HG03139 (cell line): Measurements from ENCODE around the gene TIPARP.

Experiments
- ATAC-seq: cut with Tn5 transposase; IDR thresholded peaks from one replicate; pipeline ENCODE4 v1.9.1; 2021; ENCODE audit not compliant: unreplicated experiment

Gene TIPARP

GRCh38 chr3:156674046-156674910 lies at the start of gene TIPARP:
TSS of gene TIPARP (plus strand) at chr3:156674590. CDS start at chr3:156677698, 3,108 bp downstream.
- ATAC-seq: peak; percentile 82

DNA sequence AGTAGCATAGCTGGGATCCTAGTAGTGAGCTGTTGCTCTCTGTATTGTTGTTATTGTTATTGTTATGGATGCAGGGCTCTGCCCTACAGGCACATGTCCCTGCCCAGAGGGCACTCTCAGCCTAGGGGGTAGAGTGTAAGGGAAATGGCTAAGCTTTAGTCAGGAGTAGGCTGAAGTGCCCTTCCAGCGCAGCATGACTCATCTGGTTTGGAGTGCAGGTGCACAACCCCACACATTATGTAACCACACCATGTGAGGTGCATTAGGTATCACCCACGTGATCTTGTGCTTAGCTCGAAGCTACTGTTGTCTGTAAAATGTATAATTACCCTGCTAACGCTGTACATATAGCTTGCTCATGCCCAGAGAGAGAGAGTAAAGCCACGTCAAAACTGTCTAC lies 48.3 kb upstream of the TIPARP start:
- no peak for ATAC-seq

DNA sequence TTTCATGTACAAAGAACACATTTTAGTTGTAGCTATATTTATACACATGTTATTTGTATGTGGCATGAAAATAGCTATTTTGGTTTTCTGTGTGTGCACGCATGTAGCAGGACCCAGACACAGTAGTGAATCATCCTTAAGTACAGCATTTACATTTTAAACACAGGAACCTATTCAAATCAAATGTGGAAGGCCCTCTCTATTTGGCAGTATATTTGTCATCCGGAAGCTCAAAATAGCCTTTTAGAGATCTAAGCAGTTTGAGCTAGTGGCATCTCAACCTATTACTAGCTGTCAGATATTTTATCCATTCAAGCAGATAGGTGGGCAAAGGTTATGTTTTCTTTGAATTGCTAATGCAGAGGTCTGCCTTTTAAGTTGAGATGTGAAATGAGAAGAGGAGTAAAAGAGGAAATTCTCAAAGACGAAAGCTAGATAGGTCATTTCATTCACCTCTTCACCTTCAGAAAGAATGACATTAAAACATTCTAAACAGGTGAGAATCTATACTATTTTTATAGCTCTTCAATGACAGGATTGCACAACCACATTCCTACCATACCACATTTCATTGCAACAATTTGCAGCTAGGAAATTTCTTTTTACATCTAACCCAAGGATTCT lies 46.3 kb upstream of the TIPARP start:
- no peak for ATAC-seq

- ATAC-seq: no peak
Observed at GRCh38 chr3:156628836-156629618, 45.4 kb upstream of the TIPARP start.

DNA sequence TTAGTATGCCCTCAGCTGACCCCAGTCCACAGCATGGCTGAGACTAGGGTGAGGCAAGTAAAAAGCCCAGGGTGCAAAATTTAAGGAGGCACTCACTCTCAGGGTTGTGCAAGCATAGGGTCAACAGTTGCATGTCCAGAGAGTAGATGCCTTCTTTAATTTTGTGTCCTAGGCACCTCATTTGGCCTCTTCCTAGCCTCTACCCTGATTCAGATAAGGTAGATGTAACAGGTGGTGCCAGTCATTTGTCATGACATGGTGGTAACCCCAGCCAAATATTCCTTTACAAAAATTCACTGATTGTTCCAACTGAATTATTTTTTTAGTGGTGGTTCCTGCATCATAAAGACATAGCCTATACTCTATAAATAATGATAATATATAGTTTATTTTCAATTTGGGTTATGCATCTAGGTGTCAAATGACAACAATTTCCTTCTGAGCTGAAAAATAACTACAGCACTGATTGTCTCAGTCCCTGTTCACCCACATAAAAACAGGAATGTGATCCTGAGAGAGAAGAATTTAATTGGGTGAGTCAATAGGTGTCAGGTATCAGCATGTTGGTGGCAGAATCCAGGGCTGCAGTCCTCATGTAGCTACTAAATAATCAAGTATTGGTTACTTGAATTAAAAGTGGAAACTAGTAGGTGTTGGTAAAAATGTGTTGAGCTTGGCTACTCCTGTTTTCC lies 44.2 kb upstream of the TIPARP start:
- no peak for ATAC-seq

DNA sequence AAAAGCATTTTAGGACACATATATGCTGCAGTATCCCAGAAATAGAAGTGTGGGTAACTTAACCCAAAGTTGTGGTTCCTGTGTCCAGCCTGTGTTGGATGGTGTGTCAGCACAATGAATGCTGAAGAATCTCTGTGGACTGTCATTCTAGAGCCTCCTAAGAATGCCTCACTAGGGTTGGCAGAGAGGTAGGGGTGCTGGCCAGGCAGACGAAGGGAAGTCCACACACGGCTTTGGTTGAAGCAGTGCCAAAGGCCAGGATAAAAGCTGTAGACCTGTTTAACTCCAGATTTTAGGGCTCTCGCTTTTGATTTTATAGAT lies 43.7 kb upstream of the TIPARP start:
- no peak for ATAC-seq

DNA sequence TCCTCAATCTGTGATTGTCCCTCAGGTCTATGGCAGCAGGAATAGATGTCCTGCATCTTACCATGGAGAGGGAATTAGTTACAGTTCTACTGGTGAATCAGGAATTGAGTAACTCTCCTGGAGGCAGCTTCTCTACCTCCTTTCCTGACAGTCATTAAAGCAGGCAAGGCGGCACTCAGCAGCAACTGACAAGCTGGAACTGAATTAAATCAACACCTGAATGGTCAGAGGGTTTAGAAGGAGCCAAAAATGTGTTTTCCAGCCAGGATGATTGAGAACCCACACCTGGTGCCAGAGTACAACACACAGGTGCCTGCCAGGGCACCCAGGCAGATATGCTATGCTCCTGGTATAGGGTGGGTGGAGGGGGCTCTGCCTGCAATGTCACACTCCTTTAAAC lies 43.1 kb upstream of the TIPARP start:
- no peak for ATAC-seq

DNA sequence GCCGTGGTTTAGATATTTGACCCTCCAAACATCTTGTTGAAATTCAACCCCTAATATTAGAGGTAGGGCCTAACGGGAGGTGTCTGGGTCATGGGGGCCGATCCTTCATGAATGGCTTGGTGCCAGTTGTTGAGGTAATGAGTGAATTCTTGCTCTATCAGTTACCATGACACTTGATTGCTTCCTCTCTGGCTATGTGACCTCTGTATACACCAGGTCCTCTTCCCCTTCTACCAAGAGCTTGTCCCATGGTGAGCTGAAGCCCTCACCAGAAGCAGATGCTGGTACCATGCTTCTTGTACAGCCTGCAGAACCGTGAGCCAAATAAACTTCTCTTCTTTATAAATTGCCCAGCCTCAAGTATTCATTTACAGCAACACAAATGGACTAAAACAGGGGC lies 41.8 kb upstream of the TIPARP start:
- ATAC-seq: no peak

GRCh38 chr3:156633335-156633734 lies 41.1 kb upstream of the TIPARP start:
- ATAC-seq: no peak

DNA sequence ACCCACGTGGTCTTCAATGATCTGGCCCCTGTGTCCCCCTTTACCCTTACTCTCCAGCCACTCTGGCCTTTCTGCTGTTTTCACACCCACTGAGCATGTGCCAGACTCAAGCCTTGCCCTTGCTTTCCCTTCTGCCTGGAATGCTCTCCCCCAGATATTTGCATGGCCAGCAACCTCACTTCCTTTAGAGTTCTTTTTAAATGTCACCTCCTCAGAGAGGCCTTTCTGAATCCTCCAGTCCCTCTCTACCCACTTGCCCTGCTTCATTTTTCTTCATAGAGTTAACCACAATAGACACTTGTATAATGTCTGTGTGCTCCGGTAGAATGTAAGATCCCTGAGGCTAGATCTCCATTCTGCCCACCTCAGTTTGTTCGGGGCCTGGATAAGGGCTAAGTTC lies 39.4 kb upstream of the TIPARP start:
- ATAC-seq: no peak

GRCh38 chr3:156635973-156636372 lies 38.4 kb upstream of the TIPARP start:
- ATAC-seq: no peak

- no peak for ATAC-seq
Observed at GRCh38 chr3:156637480-156638022, 36.8 kb upstream of the TIPARP start.

DNA sequence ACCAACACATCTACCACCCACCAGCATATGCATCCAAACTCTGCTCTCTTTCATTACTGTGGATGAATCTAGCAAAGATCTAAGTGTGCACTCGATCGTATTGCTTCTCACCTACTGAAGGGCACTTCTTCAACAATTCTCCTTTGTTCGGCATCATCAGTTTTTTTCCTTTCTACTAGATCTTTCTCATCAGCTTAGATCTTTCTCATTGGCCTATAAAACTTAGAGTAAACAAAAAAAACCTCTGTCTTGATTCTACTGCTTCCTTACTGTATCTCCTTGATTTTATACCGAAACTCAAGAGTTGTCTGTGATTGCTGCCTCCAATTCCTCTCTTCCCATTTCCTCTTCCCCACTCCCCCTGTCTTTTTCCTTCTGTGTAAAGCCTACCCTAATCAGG lies 36.1 kb upstream of the TIPARP start:
- no peak for ATAC-seq

DNA sequence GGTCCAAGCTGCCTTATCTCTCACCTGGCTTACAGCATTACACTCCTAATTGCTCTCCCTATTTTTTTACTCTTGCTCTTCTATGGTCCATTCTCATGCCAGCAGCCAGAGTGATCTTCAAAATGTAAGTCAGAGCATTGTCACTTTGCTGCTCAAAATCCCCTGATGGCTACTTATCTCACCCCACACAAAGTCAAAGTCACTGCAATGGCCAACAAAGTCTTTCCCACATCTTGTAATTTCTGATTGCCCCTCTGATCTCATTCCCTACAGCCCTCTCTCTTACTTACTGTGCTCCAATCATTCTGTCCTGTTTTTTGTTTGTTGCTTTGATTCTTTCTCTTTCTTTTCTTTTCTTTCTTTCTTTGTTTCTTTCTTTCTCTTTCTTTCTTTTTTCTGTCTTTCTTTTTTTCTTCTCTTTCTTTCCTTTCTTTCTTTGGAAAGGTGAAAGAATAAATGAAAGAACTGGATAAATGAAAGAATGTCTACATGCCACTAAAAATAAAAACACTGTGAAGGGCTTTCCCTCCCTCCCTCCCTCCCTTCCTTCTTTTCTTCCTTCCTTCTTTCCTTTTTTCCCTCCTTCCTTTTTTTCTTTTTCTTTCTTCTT lies 34.9 kb upstream of the TIPARP start:
- no peak for ATAC-seq

GRCh38 chr3:156641618-156641975 lies 32.8 kb upstream of the TIPARP start:
- ATAC-seq: no peak

- peak; percentile 22 for ATAC-seq
Observed at GRCh38 chr3:156642750-156643728, 31.4 kb upstream of the TIPARP start.

DNA sequence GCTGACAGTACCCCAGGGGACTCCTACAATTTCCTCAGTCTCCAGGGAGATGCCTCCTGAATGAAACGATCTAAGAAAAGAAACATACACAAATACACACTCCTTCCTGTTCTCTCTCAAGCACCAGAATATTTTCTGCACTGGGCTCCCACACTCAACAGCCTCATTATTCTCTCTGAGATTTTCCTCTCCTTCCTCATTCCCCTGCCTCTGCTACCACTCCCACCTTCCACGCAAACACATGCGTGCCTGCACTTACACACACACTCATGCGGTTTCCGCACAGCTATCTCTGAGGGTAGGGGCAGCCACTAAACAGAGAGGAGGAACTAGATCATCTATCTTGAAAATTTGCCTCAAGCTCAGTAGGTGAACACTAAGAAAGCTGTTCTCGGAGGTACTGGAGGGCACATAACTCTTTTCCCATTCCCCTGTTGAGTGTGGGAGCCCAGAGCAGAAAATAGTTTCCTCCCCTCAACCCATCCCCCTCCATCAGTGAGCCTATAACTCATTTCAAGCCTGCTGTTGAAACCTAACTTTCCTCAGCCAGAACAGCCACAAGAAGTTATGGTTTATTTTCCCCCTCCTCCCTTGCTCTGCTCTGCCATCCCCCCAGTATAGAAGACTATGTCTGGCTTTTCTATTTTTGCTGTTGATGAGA lies 30.5 kb upstream of the TIPARP start:
- ATAC-seq: peak; percentile 70

DNA sequence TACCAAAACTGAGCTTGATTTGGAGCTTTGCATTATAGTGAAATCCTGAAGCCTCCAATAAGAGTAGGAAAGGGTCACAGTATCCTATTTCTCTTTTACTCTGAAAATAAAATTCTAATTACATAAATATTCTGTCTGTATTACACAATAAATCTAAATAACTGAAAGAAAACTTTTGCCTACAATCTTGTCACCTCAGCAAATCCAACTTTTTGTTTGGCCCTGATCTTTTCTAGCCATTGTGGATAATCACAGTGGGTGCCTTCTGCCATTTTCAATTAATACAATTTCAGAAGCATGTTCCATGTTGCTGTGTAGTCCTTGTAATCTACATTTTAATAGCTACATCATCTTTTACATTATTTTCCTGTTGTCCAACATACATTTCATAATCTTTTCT lies 29.4 kb upstream of the TIPARP start:
- no peak for ATAC-seq

GRCh38 chr3:156646958-156647357 lies 27.4 kb upstream of the TIPARP start:
- no peak for ATAC-seq
